K562 treated with DMSO at 1 percent for 12 hours (cell line): Measurements from ENCODE around the gene TPRKB. TPM values are rescaled to one million over a fixed set of nuclear protein-coding genes. Genes with fewer than 3 reads are reported as not detected.

Experiments
- total RNA-seq: library from RNA; unstranded; fragments of 300-600 nt; gene quantifications from 2 replicates; pipeline ENCODE4 v1.2.3, GENCODE V29; 2022; ENCODE audit not compliant: insufficient read depth

The TPRKB gene
- total RNA-seq = 51.8 and 55.7 TPM in 2 replicates

DNA sequence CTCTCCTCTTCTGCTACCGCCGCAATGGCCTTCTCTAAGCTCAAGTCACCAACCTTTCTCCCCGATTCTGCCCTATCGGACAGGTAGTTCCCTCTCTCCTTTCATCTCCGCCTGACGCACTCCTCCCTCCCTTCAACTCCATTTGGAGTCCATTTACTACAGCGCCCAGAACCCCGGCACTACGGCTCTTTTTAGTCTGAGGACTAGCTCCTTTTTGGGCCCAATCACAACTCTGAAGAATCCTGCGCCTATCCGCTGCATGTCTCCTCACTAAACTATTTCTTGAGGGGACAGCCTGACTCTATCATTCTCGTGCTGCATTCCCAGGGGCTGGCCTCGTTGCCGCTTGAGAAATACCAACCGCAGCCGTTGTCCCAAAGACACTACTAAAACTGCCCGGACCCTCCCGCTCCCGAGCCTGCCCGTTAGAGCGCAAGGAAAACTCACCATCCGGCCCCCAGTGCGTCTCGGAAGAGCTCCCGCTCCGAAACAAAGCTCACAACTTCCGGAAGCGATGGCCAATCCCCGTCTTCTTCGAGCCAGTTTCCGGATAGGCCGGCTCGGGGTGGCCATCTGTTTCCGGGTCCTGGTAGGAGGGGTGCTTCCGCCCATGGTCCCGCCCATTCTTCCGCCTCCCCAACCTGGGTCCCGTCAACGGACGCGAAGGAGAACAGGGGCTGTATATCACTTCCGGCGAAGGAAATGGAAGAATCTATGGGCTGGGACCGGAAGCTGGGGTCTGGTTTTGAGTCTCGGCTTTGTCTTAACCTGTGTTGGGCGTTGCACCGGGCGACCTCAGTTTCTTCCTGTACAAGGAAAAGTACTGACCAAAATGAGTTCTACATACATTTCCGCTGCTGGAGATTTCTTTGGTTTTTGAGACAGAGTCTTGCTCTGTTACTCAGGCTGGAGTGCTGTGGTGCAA lies at the start of gene TPRKB:
TSS of gene TPRKB (minus strand) at position 491 of the 925 bp plus-strand sequence. CDS start 2,776 bp downstream, outside the sequence.

GRCh38 chr2:73783883-73784282 lies 46.7 kb upstream of the TPRKB start, which contains the start of gene C2orf78:
TSS of gene C2orf78 (plus strand) at chr2:73784183. CDS start at chr2:73784310, 127 bp downstream.

GRCh38 chr2:73779467-73780236 lies 42.5 kb upstream of the TPRKB start, which contains the start of gene DUSP11:
TSS of gene DUSP11 (minus strand) at chr2:73780103. CDS start at chr2:73779974, 129 bp downstream.

Other genes starting within 250 kb of the TPRKB start
- not detected in 2 replicates for gene NAT8, start 94.9 kb downstream of the TPRKB start, total RNA-seq
- 18.1 and 29.1 TPM in 2 replicates for gene DUSP11, start 42.8 kb upstream of the TPRKB start, total RNA-seq
- 0.43 and 0.65 TPM in 2 replicates for gene C2orf78, start 46.8 kb upstream of the TPRKB start, total RNA-seq
- gene STAMBP, start 91.6 kb upstream of the TPRKB start, total RNA-seq = 27.5 and 52.7 TPM in 2 replicates
- gene ACTG2, start 155.7 kb upstream of the TPRKB start, total RNA-seq = not detected in 2 replicates
- gene DGUOK, start 189.5 kb upstream of the TPRKB start, total RNA-seq = 103 and 131 TPM in 2 replicates
- 1.7 and 12.6 TPM in 2 replicates for gene TET3, start 247.6 kb upstream of the TPRKB start, total RNA-seq